ENCODE measurements around the gene LPAR2.
"Not testable (repeated sequence)": the region's sequence is repeated elsewhere in the genome, so short reads cannot be mapped to it uniquely, and the experiment has no call there.

LPAR2 gene

DNA sequence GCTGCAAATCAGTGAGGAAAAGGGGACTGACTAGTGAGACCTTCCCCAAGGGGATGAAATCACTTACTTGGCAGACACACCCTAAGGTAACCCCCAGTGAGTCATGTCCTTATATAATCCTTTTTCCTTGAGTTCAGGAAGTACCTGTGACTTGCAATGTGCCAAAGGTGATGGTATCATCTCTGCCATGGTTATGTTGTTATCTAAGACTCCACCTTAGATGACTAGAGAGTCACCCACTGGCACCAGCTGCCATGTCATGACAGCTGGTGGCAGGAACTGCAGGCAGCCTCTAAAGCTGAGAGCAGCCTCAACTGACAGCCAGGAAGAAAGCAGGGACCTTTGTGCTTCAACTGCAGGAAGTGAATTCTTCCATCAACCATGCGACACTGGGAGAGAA, 22.0 kb downstream of the LPAR2 start:
- no peak for TF ChIP-seq ZNF274 (IDR thresholded peaks at IDR 0.05; ENCODE audit: low read depth, low read length)
- H3K4me3 ChIP-seq (ENCODE audit: low read length) = no peak overlapping the region

GRCh38 chr19:19602713-19603324, 25.2 kb downstream of the LPAR2 start:
- TF ChIP-seq ZNF274 (IDR thresholded peaks at IDR 0.05; ENCODE audit: low read depth, low read length) = no peak
- no peak overlapping the region for H3K4me3 ChIP-seq (ENCODE audit: low read length)

DNA sequence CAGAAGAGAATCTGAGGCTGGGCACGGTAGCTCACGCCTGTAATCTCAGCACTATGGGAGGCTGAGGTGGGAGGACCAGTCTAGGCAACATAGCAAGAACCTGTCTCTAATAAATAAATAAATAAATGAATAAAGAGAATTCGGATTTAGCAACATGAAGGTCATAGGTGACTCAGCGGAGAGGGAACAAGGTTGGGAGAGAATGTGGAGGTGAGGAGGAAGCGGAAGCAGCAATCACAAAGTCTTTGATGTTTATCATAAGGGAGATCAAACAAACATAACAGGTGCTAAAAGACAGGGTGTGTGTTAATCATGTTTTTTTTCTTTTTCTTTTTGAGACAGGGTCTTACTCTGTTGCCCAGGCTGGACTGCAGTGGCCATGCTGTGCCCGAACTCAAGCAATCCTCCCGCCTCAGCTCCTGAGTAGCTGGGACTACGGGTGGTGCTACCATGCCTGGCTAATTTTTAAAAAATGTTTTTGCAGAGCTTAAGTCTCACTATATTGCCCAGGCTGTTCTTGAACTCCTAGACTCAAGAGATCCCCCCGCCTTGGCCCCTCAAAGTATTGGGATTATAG, 25.8 kb downstream of the LPAR2 start:
- TF ChIP-seq ZNF274 (IDR thresholded peaks at IDR 0.05; ENCODE audit: low read depth, low read length) = no peak
- H3K4me3 ChIP-seq (ENCODE audit: low read length) = no peak overlapping the region

DNA sequence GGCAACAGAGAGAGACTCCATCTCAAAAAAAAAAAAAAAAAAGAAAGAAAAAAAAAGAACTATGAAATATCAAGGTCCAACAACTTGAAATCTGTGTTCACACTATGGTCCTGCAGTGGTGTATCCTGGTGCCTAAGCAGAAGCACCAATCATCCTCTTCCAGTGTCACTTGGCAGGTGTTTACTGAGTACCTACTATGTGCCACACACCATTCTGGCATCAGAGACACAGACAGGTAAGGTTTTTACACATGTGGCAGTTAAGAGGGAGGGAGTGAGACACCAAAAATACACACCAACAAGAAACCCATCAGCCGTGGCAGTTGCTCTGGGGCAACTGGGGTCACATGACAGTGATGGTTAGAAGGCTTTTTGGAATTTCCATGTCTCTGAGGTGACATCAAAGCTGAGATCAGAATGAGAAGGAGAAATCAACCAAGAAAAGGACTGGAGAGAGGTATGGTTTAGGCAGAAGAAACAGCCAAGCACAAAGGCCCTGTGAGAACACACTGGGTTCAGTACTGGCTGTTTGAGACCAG, 27.2 kb downstream of the LPAR2 start:
- H3K4me3 ChIP-seq (ENCODE audit: low read length) = no peak overlapping the region
- TF ChIP-seq ZNF274 (IDR thresholded peaks at IDR 0.05; ENCODE audit: low read depth, low read length) = no peak

- H3K4me3 ChIP-seq (ENCODE audit: low read length) = not testable (repeated sequence)
These were observed 29.1 kb downstream of the LPAR2 start for GRCh38 chr19:19598728-19599451.

- no peak overlapping the region for H3K4me3 ChIP-seq (ENCODE audit: low read length)
- no peak for TF ChIP-seq ZNF274 (IDR thresholded peaks at IDR 0.05; ENCODE audit: low read depth, low read length)
These were observed 30.2 kb downstream of the LPAR2 start for GRCh38 chr19:19597809-19598306.

GRCh38 chr19:19595171-19595701, 32.8 kb downstream of the LPAR2 start:
- TF ChIP-seq ZNF274 (IDR thresholded peaks at IDR 0.05; ENCODE audit: low read depth, low read length) = no peak

GRCh38 chr19:19594381-19594780, 33.6 kb downstream of the LPAR2 start:
- no peak for TF ChIP-seq ZNF274 (IDR thresholded peaks at IDR 0.05; ENCODE audit: low read depth, low read length)
- H3K4me3 ChIP-seq (ENCODE audit: low read length) = no peak overlapping the region

More at GRCh38 chr19:19595171-19595701, 32.8 kb downstream of the LPAR2 start:
- H3K4me3 ChIP-seq (ENCODE audit: low read length) = no peak overlapping the region

- H3K4me3 ChIP-seq (ENCODE audit: low read length) = no peak overlapping the region
- no peak for TF ChIP-seq ZNF274 (IDR thresholded peaks at IDR 0.05; ENCODE audit: low read depth, low read length)
These were observed 35.3 kb downstream of the LPAR2 start for GRCh38 chr19:19592690-19593089.

GRCh38 chr19:19591133-19591825, 36.7 kb downstream of the LPAR2 start:
- H3K4me3 ChIP-seq (ENCODE audit: low read length) = no peak overlapping the region
- TF ChIP-seq ZNF274 (IDR thresholded peaks at IDR 0.05; ENCODE audit: low read depth, low read length) = no peak

- TF ChIP-seq ZNF274 (IDR thresholded peaks at IDR 0.05; ENCODE audit: low read depth, low read length) = no peak
- no peak overlapping the region for H3K4me3 ChIP-seq (ENCODE audit: low read length)
These were observed 39.5 kb downstream of the LPAR2 start for GRCh38 chr19:19588546-19588945.

DNA sequence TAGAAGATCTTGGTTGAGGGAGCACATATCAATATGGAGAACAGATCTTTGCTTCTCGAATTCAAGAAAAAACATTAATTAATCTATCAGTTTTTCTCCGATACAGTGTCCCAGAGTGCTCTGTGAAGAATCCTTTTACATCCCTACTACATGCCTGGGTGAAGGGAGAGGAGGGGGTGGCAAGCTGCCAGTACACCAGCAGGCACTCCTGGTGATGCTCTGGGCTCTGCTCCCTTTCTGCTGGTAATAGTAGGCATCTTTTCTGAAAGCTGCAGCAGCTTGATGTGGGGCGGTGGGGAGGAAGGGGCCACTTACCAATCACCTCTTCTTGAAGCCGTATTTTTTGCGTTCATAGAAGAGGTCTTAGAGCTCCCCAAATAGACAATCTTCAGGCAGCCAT, 40.2 kb downstream of the LPAR2 start:
- no peak for TF ChIP-seq ZNF274 (IDR thresholded peaks at IDR 0.05; ENCODE audit: low read depth, low read length)

GRCh38 chr19:19584356-19584755, 43.7 kb downstream of the LPAR2 start:
- no peak overlapping the region for H3K4me3 ChIP-seq (ENCODE audit: low read length)
- TF ChIP-seq ZNF274 (IDR thresholded peaks at IDR 0.05; ENCODE audit: low read depth, low read length) = no peak

More for the DNA sequence above, 40.2 kb downstream of the LPAR2 start:
- no peak overlapping the region for H3K4me3 ChIP-seq (ENCODE audit: low read length)

DNA sequence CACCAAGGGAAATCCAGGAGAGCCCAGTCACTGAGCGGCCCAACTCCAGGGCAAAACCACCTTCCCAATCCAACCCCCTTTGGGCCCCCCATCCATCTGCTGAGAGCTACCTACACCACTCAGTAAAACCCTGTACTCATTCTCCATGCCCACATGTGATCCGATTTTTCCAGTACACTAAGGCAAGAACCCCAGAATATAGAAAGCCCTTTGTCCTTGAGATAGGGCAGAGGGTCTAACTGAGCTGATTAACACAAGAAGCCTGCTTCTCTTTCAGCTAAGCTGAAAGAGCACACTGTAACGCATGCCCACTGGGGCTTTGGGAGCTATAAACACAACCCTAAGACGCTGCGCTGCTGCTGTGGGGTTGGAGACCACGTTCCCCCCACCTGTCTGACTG, 45.5 kb downstream of the LPAR2 start:
- no peak overlapping the region for H3K4me3 ChIP-seq (ENCODE audit: low read length)
- TF ChIP-seq ZNF274 (IDR thresholded peaks at IDR 0.05; ENCODE audit: low read depth, low read length) = no peak

Measured in GM08714 (cell line).